HepG2 (cell line): Measurements from ENCODE around the gene PARP2. TPM values are rescaled to one million over a fixed set of nuclear protein-coding genes. Genes with fewer than 3 reads are reported as not detected.

ENCODE experiments used
- AHDC1 ChIP-seq: sonication (generic); formaldehyde crosslinking; IDR thresholded peaks from 2 replicates; pipeline ENCODE4 v1.5.1; 2020; ENCODE audit warnings: mild to moderate bottlenecking, missing genetic modification reagents, borderline replicate concordance
- CREBL2 ChIP-seq: sonication (generic); formaldehyde crosslinking; IDR thresholded peaks from 2 replicates; pipeline ENCODE4 v1.8.1; 2023; ENCODE audit warnings: missing genetic modification reagents, mild to moderate bottlenecking, borderline replicate concordance
- FOSL2 ChIP-seq: sonication (generic); formaldehyde crosslinking; IDR thresholded peaks from 2 replicates; pipeline ENCODE4 v1.4.0; 2020; ENCODE audit warnings: missing genetic modification reagents
- PAX8 ChIP-seq: sonication (generic); formaldehyde crosslinking; IDR thresholded peaks from 2 replicates; pipeline ENCODE4 v1.8.0; 2022; ENCODE audit warnings: mild to moderate bottlenecking, missing genetic modification reagents, borderline replicate concordance
- TOPORS ChIP-seq: sonication (generic); formaldehyde crosslinking; IDR thresholded peaks from 2 replicates; pipeline ENCODE4 v1.8.0; 2023; ENCODE audit warnings: mild to moderate bottlenecking, missing genetic modification reagents
- ZC3H13 ChIP-seq: sonication (generic); formaldehyde crosslinking; IDR thresholded peaks from 2 replicates; pipeline ENCODE4 v1.8.1; 2023; ENCODE audit warnings: mild to moderate bottlenecking, missing genetic modification reagents, moderate library complexity
- ZNF530 ChIP-seq: sonication (generic); formaldehyde crosslinking; IDR thresholded peaks from 2 replicates; pipeline ENCODE4 v1.5.0; 2020; ENCODE audit warnings: low read depth, mild to moderate bottlenecking, missing genetic modification reagents
- ZNF766 ChIP-seq: sonication (generic); formaldehyde crosslinking; IDR thresholded peaks from 2 replicates; pipeline ENCODE4 v1.5.0; 2020; ENCODE audit warnings: missing genetic modification reagents, borderline replicate concordance
- ZNF800 ChIP-seq: sonication (generic); formaldehyde crosslinking; IDR thresholded peaks from 2 replicates; pipeline ENCODE4 v1.4.0; 2020; ENCODE audit warnings: missing genetic modification reagents
- polyA plus RNA-seq, 8 experiments: library from polyadenylated mRNA; depleted of rRNA in 3 of 8; stranded (reverse) in 7 of 8; unstranded in 1 of 8; fragments of >200 nt; fragmentation: Illumina TruSeq in 4 of 8; extraction: Trizol in 4 of 8; gene quantifications; 2 replicates each; pipeline versions ENCODE4 v1.2.1 to v1.2.3, GENCODE V29; 2011 to 2016; ENCODE audit warnings: low read depth in 4 of 8, missing spikeins in 1 of 8, mixed read lengths in 1 of 8; ENCODE audit not compliant: insufficient read depth in 1 of 8
- total RNA-seq, 5 experiments: library from RNA; depleted of rRNA; stranded (reverse); fragments of >200 nt; fragmentation: Illumina TruSeq; extraction: Trizol; gene quantifications; 2 replicates each; pipeline ENCODE4 v1.2.3, GENCODE V29; 2016; ENCODE audit warnings: low read depth in 1 of 5
- TF ChIP-seq, protein P1 (sequence below): sonication (generic); formaldehyde crosslinking; IDR thresholded peaks from 2 replicates; pipeline ENCODE4 v1.8.0; 2022; ENCODE audit warnings: missing genetic modification reagents, mild to moderate bottlenecking, borderline replicate concordance
- TF ChIP-seq, protein P2 (sequence below): sonication (generic); formaldehyde crosslinking; IDR thresholded peaks from 2 replicates; pipeline ENCODE4 v1.4.0; 2020; ENCODE audit warnings: missing genetic modification reagents
- TF ChIP-seq, protein P3 (sequence below): sonication (generic); formaldehyde crosslinking; IDR thresholded peaks from 2 replicates; pipeline ENCODE4 v1.4.0; 2020; ENCODE audit warnings: missing genetic modification reagents, mild to moderate bottlenecking, borderline replicate concordance
- TF ChIP-seq, protein P4 (sequence below): sonication (generic); formaldehyde crosslinking; IDR thresholded peaks from 2 replicates; pipeline ENCODE4 v1.5.1; 2020; ENCODE audit warnings: missing genetic modification reagents, mild to moderate bottlenecking, borderline replicate concordance

The PARP2 gene
- total and polyA plus RNA-seq, 2 of the 13 experiments (the other 11 are each of a cell fraction or from before 2014, with no cell fraction given): 37.3 to 38.4 TPM

- no peak for TF ChIP-seq ZNF530 (CRISPR knock-in tag)
- TF ChIP-seq FOSL2 (CRISPR knock-in tag): no peak
- TF ChIP-seq, protein P1, sequence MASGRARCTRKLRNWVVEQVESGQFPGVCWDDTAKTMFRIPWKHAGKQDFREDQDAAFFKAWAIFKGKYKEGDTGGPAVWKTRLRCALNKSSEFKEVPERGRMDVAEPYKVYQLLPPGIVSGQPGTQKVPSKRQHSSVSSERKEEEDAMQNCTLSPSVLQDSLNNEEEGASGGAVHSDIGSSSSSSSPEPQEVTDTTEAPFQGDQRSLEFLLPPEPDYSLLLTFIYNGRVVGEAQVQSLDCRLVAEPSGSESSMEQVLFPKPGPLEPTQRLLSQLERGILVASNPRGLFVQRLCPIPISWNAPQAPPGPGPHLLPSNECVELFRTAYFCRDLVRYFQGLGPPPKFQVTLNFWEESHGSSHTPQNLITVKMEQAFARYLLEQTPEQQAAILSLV: peak; percentile 33; the same call in 1 of the 2 replicates
- TF ChIP-seq ZNF766 (CRISPR knock-in tag): no peak
- peak; percentile 21; the same call in 1 of the 2 replicates for TF ChIP-seq AHDC1
- TF ChIP-seq, protein P2, sequence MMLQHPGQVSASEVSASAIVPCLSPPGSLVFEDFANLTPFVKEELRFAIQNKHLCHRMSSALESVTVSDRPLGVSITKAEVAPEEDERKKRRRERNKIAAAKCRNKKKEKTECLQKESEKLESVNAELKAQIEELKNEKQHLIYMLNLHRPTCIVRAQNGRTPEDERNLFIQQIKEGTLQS (CRISPR knock-in tag): peak; percentile 49; the same call in 1 of the 2 replicates
- TF ChIP-seq PAX8 (CRISPR knock-in tag): no peak
- TF ChIP-seq TOPORS (CRISPR knock-in tag): no peak
- 0 out of 2 replicates have a peak, but pooled peaks have one; percentile 1 for TF ChIP-seq ZNF800 (CRISPR knock-in tag)
- no peak for TF ChIP-seq ZC3H13
- TF ChIP-seq, protein P3, sequence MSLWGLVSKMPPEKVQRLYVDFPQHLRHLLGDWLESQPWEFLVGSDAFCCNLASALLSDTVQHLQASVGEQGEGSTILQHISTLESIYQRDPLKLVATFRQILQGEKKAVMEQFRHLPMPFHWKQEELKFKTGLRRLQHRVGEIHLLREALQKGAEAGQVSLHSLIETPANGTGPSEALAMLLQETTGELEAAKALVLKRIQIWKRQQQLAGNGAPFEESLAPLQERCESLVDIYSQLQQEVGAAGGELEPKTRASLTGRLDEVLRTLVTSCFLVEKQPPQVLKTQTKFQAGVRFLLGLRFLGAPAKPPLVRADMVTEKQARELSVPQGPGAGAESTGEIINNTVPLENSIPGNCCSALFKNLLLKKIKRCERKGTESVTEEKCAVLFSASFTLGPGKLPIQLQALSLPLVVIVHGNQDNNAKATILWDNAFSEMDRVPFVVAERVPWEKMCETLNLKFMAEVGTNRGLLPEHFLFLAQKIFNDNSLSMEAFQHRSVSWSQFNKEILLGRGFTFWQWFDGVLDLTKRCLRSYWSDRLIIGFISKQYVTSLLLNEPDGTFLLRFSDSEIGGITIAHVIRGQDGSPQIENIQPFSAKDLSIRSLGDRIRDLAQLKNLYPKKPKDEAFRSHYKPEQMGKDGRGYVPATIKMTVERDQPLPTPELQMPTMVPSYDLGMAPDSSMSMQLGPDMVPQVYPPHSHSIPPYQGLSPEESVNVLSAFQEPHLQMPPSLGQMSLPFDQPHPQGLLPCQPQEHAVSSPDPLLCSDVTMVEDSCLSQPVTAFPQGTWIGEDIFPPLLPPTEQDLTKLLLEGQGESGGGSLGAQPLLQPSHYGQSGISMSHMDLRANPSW (CRISPR knock-in tag): no peak
- TF ChIP-seq, protein P4, sequence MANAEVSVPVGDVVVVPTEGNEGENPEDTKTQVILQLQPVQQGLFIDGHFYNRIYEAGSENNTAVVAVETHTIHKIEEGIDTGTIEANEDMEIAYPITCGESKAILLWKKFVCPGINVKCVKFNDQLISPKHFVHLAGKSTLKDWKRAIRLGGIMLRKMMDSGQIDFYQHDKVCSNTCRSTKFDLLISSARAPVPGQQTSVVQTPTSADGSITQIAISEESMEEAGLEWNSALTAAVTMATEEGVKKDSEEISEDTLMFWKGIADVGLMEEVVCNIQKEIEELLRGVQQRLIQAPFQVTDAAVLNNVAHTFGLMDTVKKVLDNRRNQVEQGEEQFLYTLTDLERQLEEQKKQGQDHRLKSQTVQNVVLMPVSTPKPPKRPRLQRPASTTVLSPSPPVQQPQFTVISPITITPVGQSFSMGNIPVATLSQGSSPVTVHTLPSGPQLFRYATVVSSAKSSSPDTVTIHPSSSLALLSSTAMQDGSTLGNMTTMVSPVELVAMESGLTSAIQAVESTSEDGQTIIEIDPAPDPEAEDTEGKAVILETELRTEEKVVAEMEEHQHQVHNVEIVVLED (CRISPR knock-in tag): peak; percentile 35; the same call in 1 of the 2 replicates
- TF ChIP-seq CREBL2 (CRISPR knock-in tag): 0 out of 2 replicates have a peak, but pooled peaks have one; percentile 77
Observed at GRCh38 chr14:20332788-20333493, 10.5 kb upstream of the PARP2 start, which contains the start of gene CCNB1IP1 (continued).
